Mononuclear cell (primary cell): ENCODE results near the gene CORO1C. TPM values are rescaled to one million over a fixed set of nuclear protein-coding genes. Genes with fewer than 3 reads are reported as not detected.

Experiments used
- H3K27me3 ChIP-seq: 2 replicates; pipeline ENCODE4 v1.6.0; 2011; ENCODE audit warnings: low read length, control low read depth; ENCODE audit not compliant: insufficient read depth
- H3K4me1 ChIP-seq: 2 replicates; pipeline ENCODE4 v1.5.1; 2011; ENCODE audit warnings: mild to moderate bottlenecking, low read length, control low read depth; ENCODE audit not compliant: insufficient read depth
- H3K4me3 ChIP-seq: 2 replicates; pipeline ENCODE4 v1.5.1; 2011; ENCODE audit warnings: mild to moderate bottlenecking, low read length, moderate library complexity
- H3K9me3 ChIP-seq: 2 replicates; pipeline ENCODE4 v1.5.1; 2011; ENCODE audit warnings: low read depth, mild to moderate bottlenecking, control low read depth, low read length
- total RNA-seq: library from RNA; depleted of rRNA; stranded (reverse); fragments of >200 nt; gene quantifications from one replicate; pipeline ENCODE4 v1.2.3, GENCODE V29; 2012

Gene CORO1C
- total RNA-seq, 1 donor = 86.3 TPM

DNA sequence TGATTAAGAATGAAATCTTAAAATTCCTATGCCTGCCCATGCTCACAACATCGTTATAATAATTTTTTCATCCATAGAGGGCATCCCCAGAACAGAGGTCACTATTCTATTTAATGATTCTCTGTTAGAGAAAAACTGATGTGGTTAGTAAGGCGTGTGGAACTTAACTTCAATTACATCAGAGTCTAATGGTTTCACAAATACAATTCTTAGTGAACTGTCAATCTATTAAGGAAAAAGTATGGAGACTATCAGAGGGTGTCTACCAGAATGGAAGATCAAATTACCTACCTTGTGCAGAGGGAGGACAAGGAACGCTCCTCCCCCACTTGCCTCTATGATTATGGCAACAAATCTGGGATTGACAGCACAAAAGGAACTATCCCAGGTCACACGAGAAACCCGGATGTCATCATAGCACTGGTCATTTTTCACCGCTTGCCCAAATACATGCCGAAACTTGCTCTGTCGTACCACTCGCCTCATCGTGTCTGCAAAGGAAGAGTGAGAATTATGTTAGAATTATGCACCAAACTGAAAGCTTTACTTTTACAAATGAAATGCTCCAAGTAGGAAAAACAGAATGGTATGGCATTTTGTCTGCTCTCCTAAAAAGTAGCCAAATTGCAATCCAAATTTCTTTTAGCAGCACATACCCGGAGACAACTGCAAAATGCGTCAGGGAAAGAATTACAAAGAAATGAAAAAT is 30.3 kb downstream of the CORO1C start:
- H3K27me3 ChIP-seq = no peaks in the 10 kb centered on the region
- no peaks in the 10 kb centered on the region for H3K9me3 ChIP-seq
- no peak overlapping the region for H3K4me3 ChIP-seq

DNA sequence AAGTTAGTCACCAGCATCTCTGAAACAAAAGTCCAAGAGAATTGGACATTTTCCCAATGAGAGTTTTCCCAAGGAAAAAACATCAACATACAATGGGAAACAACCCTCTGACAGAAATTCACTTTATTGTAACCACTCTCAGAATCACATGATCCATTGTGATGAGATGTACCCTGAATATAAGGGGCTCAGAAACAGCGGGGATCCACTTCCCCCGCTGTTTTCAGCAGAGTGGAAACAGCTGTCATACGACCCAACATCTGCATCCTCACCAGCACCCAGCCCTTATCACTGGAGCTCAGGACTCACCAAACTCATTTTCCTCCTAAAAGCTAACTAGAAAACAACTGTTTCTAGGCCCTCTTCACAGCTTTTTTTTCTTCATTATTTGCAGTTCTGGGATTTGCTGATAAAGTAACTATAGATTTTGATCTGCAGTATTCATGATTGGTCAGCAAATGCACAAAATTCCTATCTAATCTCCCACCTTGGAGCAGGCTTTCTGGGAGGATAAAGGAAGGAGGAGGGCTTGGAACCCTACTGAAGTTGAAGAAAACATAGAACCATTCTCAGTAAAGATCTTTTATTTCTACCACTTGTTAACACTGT is 31.3 kb downstream of the CORO1C start:
- Histone ChIP-seq H3K4me1 (peaks cover 30% of the 10 kb centered on the region), H3K27me3 (no peaks in the 10 kb centered on the region), H3K9me3 (no peaks in the 10 kb centered on the region), H3K4me3 (no peak overlapping the region)

More for the DNA sequence above, 30.3 kb downstream of the CORO1C start:
- peaks cover 33% of the 10 kb centered on the region for H3K4me1 ChIP-seq

DNA sequence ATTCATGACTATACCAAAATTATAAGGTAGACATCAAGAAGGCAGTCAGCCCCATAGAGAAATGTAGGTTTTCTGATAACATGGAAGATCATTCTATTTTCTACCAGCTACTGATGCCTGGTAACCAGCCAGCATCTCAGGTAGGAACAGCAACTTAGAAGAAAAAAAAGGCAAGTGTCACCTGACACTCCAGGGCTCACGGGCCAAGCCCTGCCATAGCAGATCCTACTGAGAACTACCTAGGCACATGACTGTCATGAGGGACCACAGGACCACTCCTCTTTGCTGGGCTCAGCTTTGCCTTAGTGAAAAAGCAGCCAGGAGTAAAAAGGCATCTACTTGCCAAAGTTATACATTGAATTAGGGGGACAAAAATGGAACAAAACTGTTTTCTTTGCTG is 33.4 kb downstream of the CORO1C start:
- Histone ChIP-seq H3K9me3 (no peaks in the 10 kb centered on the region), H3K4me3 (no peak overlapping the region), H3K27me3 (no peaks in the 10 kb centered on the region), H3K4me1 (peaks cover 27% of the 10 kb centered on the region)

DNA sequence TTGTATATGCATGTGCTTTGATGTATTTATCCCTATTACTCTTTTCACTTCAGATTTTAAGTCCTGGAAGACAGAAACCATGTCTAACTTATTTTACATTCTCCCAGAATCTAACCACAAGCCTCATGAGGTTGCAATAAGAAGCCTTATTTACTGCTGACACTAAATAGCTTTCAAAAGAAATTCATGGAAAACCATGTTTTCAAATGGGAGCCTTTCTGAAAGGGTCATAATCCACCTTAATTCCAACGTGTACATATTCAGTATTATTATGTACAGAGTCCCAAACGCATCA is 34.4 kb downstream of the CORO1C start:
- no peaks in the 10 kb centered on the region for H3K27me3 ChIP-seq
- H3K9me3 ChIP-seq = no peaks in the 10 kb centered on the region
- H3K4me3 ChIP-seq = no peak overlapping the region
- H3K4me1 ChIP-seq = peaks cover 27% of the 10 kb centered on the region

GRCh38 chr12:108696111-108696995 is 35.0 kb downstream of the CORO1C start:
- Histone ChIP-seq H3K4me3 (no peak overlapping the region), H3K27me3 (no peaks in the 10 kb centered on the region), H3K4me1 (peaks cover 31% of the 10 kb centered on the region), H3K9me3 (no peaks in the 10 kb centered on the region)

DNA sequence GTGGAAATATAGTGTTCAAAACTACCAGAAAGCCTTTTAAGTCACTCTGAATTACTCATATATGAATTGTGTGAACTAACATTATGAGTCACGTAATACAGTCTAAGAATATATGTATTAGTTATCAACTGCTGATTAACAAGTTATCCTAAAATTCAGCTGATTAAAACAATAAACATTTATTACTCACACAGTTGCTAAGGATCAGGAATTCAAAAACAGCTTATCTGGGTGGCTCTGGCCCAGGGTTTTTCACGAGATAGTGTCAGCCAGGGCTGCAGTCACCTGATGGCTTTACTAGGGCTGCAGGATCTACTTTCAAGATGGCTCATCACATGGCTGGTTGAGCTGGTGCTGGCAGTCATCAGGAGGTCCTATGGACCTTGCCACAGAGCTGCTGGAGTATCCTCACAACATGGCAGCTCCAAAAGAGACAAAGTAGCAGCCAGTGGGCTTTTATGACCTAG is 36.5 kb downstream of the CORO1C start:
- Histone ChIP-seq H3K27me3 (no peaks in the 10 kb centered on the region), H3K9me3 (no peaks in the 10 kb centered on the region), H3K4me3 (no peak overlapping the region), H3K4me1 (peaks cover 46% of the 10 kb centered on the region)

GRCh38 chr12:108693751-108694150 is 37.6 kb downstream of the CORO1C start:
- Histone ChIP-seq H3K4me1 (peaks cover 57% of the 10 kb centered on the region), H3K9me3 (no peaks in the 10 kb centered on the region), H3K27me3 (no peaks in the 10 kb centered on the region), H3K4me3 (no peak overlapping the region)

GRCh38 chr12:108693186-108693730 is 38.1 kb downstream of the CORO1C start:
- H3K9me3 ChIP-seq = no peaks in the 10 kb centered on the region
- peaks cover 61% of the 10 kb centered on the region for H3K4me1 ChIP-seq
- H3K27me3 ChIP-seq = no peaks in the 10 kb centered on the region
- no peak overlapping the region for H3K4me3 ChIP-seq

DNA sequence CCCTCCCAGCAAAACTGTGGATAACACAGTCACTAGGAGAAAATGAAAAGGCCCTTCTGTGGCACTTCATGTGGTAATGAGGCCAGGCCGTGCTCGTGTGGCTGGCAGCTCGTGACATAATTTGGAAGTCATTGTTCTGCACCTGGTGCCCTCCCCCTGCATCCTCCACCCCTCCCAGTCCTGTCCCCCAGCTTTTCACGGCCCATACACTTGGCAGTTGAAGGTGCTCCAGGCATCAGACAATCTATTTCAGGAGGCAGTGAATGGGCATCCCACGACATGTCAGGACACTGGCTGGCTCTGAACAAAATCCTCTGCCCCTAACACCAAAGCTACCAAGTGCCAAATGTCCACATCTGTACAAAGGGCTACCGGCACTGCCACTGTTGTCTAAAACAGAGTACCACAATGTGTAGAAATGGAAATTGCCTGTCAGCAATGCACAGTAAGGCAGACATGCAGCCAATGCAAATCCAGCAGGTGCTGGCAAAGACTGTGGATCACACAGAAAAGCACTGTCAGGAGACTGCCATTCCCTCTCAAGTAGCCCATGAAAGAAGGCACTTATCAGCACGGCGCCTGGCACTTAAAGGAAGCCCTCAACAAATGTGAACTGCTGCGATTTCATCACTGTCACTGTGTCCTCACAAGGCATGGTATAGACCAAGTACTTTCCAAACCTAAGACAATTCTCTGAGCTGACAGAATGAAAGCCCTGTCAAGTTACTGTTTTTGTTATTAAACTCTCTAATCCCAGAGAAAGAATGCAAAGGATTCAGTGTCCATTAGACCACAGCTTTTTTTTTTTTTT is 39.1 kb downstream of the CORO1C start:
- Histone ChIP-seq H3K4me3 (no peak overlapping the region), H3K27me3 (no peaks in the 10 kb centered on the region), H3K9me3 (no peaks in the 10 kb centered on the region)

GRCh38 chr12:108691175-108691997 is 39.9 kb downstream of the CORO1C start:
- Histone ChIP-seq H3K4me1 (peaks cover 64% of the 10 kb centered on the region), H3K27me3 (no peaks in the 10 kb centered on the region), H3K4me3 (peak overlapping the region; percentile 5), H3K9me3 (no peaks in the 10 kb centered on the region)

More for the DNA sequence above, 39.1 kb downstream of the CORO1C start:
- peaks cover 62% of the 10 kb centered on the region for H3K4me1 ChIP-seq

- no peaks in the 10 kb centered on the region for H3K9me3 ChIP-seq
- peaks cover 58% of the 10 kb centered on the region for H3K4me1 ChIP-seq
- H3K4me3 ChIP-seq = no peak overlapping the region
- no peaks in the 10 kb centered on the region for H3K27me3 ChIP-seq
Observed at GRCh38 chr12:108690542-108691174, 40.7 kb downstream of the CORO1C start.

DNA sequence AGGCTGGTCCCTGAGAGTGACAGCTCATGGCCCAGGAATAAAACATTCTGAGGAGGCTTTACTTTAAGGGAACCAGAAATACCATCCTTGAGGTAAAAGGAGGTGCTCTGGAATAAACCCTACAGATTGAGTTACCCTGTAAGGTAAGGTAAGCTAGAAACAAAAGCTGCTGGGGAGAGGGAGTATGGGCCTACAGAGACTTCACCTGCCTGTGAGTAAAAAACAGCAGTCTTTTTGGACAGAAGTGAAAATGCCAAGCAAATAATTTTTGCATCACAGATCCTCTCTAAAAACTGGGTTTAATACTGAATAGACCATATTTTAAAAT is 41.2 kb downstream of the CORO1C start:
- no peak overlapping the region for H3K4me3 ChIP-seq
- no peaks in the 10 kb centered on the region for H3K27me3 ChIP-seq

GRCh38 chr12:108689314-108690190 is 41.8 kb downstream of the CORO1C start:
- H3K4me3 ChIP-seq = no peak overlapping the region
- H3K9me3 ChIP-seq = no peaks in the 10 kb centered on the region
- no peaks in the 10 kb centered on the region for H3K27me3 ChIP-seq
- H3K4me1 ChIP-seq = peaks cover 58% of the 10 kb centered on the region

More for the DNA sequence above, 41.2 kb downstream of the CORO1C start:
- peaks cover 58% of the 10 kb centered on the region for H3K4me1 ChIP-seq
- no peaks in the 10 kb centered on the region for H3K9me3 ChIP-seq
